ENCODE results near the gene TMEM259.

The TMEM259 gene

GRCh38 chr19:995051-995827 is 25.7 kb downstream of the TMEM259 start:
- H3K4me3 ChIP-seq (ENCODE audit: low read depth, low read length): no peak overlapping the region
- no peak for DNase-seq (ENCODE audit: low read depth)
- TF ChIP-seq CTCF (IDR thresholded peaks at IDR 0.05; ENCODE audit: control insufficient read depth, extremely low read depth, insufficient read depth): no peak

DNA sequence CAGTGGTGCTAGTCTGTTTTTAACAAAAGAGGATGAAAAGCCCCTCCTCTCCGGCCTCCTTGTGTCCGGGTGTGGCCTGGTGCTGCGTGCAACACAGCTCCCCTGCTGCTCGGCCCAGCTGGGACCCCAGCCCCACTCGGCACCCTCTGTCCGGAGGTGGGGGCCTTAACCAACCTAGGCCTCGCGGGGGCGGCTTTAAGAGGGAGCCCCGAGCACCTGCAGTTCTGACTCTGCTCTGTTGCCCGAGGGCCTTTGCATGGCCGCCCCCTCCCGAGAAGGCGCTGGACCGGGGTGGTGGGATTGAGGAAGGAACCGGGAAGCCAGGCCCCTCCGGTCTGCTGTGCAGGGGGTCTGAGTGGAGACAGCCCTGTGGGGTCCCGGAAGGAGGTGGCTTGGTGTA is 26.4 kb downstream of the TMEM259 start:
- no peak overlapping the region for H3K4me3 ChIP-seq (ENCODE audit: low read depth, low read length)
- no peak for DNase-seq (ENCODE audit: low read depth)
- TF ChIP-seq CTCF (IDR thresholded peaks at IDR 0.05; ENCODE audit: control insufficient read depth, extremely low read depth, insufficient read depth): no peak

DNA sequence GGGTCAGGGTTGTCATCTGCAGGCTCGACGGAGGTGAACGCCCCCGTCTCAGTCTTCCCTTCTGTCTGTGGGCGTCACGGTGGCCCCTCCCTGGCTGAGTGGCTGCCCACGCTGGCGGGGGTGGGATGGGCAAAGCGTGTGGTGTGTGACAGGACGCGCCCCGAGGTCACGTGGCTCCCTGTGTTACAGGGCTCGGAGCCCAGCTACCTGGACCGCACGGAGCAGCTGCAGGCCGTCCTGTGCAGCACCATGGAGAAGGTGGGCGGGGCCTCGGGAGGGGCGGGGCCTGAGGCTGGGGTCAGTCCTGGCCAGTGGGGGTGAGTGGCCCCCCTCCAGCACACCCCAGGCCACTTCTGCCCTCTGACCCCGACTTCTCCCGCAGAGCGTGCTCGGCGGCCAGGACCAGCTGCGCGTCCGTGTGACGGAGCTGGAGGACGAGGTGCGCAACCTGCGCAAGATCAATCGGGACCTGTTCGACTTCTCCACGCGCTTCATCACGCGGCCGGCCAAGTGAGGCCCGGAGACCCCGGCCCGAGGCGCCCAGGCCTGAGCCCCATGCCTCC is 27.0 kb downstream of the TMEM259 start:
- H3K4me3 ChIP-seq (ENCODE audit: low read depth, low read length): no peak overlapping the region
- no peak for TF ChIP-seq CTCF (IDR thresholded peaks at IDR 0.05; ENCODE audit: control insufficient read depth, extremely low read depth, insufficient read depth)
- DNase-seq (ENCODE audit: low read depth): no peak

DNA sequence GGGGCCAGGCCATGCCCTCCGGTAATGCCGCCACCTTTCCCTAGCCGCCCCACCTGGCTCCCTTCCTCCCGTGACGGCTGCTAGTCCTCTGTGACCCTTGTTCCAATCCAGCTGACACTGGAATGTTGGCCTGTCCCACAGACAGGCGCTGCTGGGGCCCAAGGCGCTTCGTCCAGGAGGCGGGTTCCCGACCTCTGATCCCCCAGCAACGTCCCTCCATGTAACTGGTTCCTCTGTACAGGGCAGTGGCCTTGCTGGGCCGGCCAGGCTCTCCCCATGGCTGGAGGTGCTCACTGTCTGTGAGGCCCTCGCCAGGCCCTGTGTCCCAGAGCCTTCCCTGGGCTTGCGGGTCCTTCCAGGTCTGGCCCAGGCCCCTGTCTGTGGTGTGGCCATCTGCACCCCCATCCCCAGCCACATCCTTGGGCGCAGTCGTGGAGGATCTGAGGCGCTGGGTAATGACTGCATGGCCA is 27.5 kb downstream of the TMEM259 start:
- TF ChIP-seq CTCF (IDR thresholded peaks at IDR 0.05; ENCODE audit: control insufficient read depth, extremely low read depth, insufficient read depth): no peak
- no peak for DNase-seq (ENCODE audit: low read depth)
- no peak overlapping the region for H3K4me3 ChIP-seq (ENCODE audit: low read depth, low read length)

GRCh38 chr19:992670-993055 is 28.3 kb downstream of the TMEM259 start:
- no peak for TF ChIP-seq CTCF (IDR thresholded peaks at IDR 0.05; ENCODE audit: control insufficient read depth, extremely low read depth, insufficient read depth)
- H3K4me3 ChIP-seq (ENCODE audit: low read depth, low read length): no peak overlapping the region
- DNase-seq (ENCODE audit: low read depth): no peak

GRCh38 chr19:991932-992669 is 28.8 kb downstream of the TMEM259 start:
- no peak for DNase-seq (ENCODE audit: low read depth)
- H3K4me3 ChIP-seq (ENCODE audit: low read depth, low read length): no peak overlapping the region
- TF ChIP-seq CTCF (IDR thresholded peaks at IDR 0.05; ENCODE audit: control insufficient read depth, extremely low read depth, insufficient read depth): no peak

Measured in LNCaP clone FGC (cell line).